NCI-H1092 treated with DMSO at 0.1 percent for 48 hours (cell line): ENCODE results near the gene ZFYVE28.

Experiments
- DNase-seq: peaks from one replicate; lab custom pipeline; 2025; lab: John Stamatoyannopoulos, UW

The ZFYVE28 gene

DNA sequence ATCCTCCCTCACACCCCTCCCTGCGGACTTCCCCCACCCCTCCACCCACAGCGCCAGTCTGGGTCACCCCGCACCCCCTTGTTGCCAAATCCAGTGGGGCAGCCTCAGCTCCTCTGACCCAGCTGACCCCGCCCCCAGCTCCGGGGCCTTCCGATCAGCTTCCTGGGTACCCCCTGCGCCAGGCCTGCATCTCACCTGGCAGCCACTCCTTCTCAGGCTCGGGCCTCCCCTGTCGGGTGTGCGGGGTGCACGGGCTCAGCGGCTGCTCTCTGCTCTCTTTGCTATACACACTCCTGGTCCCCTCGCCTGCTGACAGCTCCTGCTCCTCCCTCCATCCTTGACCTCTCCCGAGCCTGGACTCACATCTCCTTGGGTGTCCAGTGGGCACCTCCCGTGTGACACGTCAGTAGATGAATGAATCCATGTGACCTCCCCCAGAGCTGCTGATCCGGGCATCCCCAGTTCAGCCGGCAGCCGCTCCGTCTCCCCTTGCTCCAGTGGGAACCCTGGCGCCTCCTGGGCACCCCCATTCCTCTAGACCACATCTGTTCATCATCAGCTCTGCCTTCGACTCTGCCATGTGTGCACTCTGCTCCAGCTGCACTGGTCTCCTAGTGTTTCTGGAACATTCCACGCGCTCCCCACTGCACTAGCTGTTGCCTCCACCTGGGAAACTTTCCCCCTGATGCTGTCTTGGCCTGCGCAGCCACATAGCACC, 10.2 kb upstream of the ZFYVE28 start:
- DNase-seq: no peak

DNA sequence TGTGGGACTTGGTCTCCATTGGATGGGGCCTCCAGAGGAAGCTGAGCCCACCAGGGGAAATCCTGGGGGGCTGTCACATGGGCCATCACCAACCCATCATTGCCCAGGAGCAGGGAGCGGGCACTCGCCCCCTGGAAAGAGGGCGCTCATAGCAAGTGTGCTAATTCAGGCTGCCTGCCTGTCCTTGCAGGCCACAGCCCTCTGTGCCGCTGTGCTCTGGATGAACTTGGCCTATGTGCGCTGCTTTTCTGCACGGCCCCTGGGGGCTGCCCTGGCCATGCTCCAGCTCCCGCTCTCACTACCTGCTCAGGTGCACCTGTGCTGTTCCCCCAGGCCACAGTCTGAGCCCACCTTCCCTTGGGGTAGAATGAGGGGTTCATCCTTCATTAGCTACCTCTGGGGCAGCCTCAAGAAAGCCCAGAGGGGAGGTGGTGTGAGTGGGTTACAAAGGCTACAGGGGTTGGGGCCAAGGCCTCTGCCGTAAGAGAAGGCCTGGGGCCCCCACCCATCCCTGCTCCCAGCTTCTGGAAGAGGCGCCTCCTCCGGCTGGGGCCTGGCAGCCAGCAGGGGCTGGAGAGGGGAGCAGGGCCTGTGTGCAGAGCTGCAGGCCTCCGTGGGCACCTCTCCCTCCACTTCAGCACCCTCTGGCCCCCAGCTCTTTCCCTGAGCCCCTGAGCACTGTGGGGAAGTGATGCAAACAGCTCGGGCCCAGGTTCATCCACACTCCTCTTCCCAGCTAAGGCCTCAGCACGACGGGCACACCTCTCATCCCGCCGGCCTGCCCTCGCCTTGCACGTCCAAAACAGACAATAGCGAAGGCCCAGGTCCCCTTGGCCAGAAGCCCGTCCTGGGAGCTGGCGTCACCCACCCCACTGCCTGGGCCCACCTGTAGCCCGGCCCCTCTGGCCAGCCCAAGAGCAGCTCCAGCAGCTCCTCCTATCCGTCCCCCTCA, 9.2 kb upstream of the ZFYVE28 start:
- no peak for DNase-seq

DNA sequence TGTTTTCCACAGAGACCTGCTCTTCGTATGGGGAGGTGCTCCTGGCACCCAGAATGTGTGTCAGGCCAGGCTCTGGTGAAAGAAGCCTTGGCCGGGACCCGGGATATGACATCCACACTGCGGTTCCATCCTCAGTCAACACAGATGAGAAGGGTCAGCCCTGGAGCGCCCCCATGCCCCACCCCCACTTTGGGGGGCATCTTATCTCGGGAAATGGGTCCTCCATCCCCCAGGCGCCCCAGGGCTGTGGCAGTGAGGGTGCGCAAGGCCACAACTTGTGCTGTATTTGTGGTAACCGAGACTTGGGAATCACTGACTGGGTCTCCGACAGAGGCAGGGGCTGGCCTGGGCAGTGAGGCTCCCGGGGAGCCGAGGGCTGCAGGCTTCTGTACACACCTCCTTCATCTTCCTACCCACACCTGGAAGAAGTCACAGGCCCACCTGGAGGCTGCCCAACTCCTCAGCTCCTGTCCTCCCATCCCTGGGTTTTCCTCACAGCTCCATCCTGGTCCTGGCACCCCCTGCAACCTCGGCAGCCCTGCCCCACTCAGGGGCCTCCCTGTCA, 8.3 kb upstream of the ZFYVE28 start:
- DNase-seq: no peak

DNA sequence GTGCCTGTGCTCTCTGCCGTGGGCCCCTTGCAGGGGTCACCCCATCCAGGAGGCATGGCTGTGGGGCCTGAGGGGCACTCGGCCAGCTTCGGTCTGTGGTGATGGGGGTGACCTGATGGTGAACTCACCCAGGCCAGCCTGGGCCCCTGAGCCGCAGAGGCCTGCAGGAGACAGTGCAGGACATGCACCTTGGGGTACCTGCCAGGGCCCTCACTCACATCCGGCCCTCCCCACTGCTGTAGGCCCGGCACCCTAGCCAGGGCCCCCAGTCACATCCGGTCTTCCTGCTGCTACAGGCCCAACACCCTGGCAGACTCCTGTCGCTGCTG, 7.6 kb upstream of the ZFYVE28 start:
- no peak for DNase-seq

DNA sequence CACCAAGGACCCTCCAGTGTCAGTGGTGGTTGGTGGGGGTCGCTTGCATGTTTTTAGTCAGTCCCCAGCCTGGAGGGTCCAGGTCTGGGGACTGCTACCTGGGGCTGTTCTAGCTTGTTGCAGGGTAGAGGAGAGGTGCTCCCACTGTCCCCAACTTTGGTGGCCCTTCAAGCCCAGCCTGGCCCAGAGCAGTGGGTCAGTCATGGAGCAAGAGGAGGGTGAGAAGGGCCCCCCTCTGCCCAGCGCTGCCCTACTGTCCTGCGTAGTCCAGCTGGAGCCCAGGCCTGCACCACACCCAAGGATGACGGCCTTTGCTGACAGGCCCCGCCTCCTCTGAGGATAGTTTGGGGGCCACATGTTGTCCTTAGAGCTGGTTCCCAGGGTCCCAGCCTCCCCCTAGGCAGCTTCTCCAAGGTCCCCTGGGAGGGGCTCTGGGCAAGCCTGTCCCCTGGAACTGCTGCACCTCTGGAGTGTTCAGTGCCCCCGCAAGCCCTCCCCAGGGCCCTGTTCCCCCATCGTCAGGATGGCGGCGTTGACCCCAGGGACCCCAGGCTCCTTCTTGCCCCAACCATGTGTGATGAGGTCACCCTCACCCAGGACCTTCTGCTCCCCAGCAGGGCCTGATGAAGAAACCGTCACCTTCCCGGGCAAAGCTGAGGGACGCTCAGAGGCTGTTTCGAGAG, 7.1 kb upstream of the ZFYVE28 start:
- no peak for DNase-seq

DNA sequence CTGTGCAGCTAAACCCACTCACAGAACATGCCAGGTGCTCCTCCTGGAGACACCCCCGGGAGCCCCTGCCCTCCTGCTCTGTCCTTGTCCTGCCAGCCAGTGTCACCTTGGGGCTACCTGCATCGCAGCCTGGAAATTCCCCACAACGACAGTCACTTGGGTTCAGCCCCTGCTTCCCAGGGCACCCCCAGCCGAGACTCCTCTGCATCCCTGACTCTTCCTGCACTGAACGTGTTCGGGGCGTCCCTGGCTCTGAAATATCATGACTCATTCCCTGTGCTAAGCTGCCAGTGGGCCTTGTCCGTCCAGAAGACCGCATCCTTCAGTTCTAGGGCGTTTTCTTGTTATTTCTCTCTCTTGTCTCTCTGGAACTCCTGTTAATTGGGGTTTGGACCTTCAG, 6.1 kb upstream of the ZFYVE28 start:
- DNase-seq: no peak

DNA sequence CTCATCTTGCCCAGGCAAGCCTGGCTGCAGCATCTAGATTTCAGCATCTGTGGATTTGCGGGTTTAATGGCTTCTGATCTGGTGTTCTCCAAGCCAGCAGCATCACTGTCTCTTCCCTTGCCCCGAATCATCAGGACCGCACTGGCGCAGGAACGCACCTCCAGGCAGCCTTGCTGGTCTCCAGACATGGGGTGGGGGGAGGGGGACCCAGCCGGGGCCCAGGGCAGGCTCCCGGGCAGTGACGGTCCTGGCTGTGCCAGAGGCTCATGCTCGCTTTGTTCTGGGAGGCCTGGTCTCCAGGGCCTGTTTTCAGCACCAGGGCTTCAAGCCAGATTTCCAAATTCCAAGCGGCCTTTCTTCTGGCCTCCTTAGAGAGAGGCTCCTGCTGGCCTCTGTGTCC, 5.2 kb upstream of the ZFYVE28 start:
- DNase-seq: no peak

DNA sequence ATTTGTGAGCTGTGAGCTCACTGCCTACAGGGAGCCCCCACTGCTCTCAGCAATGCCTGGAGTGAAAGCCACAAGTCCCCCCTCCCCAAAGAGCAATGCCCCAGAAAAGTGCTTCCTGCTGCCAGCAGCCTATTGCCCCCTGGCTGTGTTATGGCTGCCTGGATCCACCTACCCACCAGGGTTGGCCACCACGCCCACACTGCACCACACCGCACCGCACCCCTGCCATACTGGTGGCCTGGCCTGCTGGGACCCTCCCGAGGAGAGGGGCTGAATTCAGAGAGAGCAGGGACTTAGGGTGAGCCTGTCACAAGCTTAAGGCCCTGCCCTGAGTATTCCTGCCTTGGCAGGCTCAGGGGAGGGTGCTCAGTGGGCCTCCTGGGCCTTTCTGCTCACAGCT, 4.6 kb upstream of the ZFYVE28 start:
- no peak for DNase-seq

DNA sequence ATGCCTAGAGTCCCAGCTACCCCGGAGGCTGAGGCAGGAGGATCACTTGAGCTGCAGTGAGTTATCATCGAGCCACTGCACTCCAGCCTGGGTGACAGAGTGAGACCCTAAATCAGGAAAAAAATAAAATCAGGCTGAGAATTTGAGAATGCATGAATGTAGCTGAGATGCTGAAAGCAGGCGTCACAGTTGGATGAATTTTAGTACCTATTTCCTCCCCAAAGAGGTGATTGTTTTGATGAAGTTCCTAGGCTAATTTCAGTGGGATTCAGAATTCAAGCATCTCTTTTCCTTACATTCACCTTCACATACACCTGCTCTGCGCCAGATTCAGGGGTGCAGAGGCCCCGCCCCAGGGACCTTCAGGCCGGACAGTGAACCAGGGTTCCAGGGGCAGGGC, 3.5 kb upstream of the ZFYVE28 start:
- no peak for DNase-seq

DNA sequence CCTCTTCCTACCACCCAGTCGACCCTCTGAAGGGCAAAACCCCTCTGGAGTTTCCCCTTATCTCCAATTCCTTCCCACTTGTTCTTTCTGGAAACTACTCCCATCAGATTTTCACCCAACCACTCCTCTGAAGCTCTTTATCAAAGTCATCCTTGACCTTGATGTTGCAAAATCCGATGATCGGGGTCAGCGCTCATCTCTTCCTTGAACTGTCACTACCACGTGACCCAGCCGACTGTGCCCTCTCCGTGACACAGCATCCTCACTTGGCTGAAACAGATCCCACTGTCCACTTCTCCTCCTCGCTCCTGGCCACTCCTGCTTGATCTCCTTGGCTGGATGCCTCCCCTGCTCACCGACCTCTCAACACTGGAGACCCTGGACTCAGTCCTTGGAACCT, 1.4 kb upstream of the ZFYVE28 start:
- DNase-seq: no peak

DNA sequence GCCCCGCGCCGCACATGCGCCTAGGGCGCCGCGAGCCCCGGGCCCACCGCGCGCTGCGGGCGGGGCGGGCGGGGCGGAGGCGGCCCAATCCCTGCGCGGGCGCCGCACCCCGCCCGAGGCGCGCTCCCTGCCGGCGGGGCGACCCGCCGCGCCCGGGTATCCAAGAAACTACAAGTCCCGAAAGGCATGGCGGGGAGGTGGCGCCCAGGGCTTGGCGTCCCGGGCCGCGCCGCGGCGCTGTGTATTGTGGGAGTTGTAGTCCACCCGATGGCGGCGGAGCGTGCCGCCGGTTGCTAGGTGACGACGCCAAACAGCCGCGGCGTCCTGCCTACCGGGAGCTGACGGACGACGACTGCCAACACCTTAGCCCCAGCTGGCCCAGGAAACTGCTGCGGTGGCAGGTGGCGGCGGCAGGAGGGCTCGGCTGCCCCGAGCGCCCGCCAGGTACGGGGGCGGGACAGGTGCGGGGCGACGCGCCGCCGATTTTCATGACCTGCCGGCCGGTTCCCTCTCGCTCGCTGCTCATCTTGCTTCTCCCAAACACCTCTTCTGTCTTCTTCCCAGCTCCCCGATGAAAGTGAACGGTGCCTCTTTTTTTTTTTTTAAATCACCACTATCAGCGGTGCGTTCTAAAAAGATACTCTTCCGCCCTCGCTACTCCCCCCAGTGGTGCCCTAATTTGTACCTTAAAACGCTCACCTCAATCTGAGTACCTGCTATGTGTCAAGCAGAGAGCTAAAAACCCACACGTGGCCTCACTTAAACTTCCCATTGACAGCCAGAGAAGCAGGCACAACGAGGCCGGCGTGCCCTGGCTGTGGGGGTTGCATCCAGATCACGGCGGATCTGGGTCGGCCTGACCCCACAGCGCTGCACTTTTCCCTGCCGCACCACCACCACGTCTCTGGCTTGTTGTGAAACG, 466 bp upstream of the ZFYVE28 start, which contains the start of gene CFAP99:
CFAP99 (plus strand) TSS at position 306 of the 922 bp plus-strand sequence.
- peak; percentile 90 for DNase-seq

DNA sequence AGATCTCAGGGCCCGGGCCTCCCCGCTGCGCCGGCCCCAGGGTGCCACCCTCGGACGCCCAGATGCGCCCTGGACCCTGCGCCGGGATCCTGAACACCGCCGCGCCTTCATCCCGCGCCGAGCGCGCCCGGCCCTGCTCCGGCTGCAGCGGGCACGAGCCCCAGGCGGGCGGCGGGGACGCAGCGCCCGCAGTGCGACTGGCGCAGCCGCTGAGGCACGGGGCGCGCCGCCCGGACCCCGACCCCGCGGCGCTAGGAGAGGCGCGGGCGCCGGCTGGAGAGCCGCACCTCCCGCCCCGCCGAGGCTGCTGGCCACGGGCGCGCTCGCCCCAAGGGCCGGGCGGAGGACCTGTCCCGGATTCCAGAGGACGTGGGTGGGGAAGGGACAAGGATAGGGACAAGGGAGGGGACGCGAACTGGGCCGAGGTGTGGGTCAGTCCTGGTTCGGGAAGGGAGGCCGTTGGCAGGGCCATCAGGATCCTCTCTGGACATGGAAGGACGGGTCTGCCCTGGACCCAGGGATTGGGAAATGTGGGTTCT, 1.1 kb downstream of the ZFYVE28 start:
- DNase-seq: no peak

DNA sequence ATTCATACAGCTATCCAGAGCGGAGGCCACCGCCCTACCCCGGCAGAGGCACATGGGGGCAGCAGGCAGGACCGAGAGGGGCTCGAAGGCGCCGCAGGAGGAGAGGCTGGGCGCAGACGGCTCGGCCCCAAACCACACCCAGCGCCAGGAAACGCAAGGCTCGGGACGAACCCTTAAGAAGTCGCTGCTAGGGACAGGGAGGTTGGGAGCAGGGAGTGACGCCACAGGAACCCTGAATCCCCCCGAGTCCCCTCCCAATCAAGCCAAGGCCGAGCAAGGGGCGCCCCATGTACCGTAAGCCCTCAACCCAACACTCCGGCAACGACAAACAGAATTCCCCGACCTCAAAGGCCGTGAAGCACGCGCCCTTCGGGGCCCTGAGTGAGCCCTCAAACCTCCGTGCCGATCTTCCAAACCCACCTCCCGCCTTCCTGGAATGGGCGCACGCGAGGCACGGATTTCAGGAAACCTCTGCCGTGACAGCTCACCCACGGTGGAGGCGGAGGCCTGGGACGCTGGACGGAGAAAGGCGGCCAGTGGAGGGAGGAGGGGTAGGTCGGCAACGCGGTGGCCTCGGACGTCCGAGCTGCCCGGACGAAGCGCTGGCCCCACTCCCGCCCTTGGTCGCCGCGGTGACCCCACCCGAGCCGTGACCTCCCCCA, 1.8 kb downstream of the ZFYVE28 start:
- DNase-seq: no peak

DNA sequence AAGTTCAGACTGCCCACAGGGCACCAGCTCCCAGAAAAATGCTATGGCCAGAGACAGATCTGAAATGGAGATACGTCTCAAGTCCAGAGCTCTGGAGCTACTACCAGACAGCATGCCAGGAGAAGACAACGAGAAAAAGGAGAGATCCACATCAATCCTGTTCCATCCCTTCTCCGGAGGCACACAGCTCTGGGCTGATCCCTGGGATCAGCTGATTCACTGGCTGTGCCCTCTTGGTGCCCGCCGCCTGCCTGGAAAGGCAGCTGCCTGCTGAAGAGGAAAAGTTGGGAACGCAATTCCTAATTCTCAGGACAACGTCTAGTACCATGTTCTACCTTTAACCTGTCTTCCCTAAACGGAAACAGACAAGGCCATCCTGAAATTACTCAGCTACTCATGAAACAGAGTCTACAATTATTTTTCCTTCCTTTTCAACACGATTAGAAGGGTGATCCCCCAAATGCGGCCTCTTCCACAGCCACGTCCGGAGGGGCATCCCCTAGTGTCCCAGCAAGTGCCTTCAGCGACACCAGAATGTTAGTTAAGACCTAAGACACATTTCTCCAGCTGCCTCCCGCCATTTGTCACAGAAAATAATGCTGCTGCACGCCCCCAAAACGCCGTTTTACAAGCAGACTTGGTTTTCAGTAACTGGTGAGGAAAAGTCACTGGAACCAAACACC, 2.4 kb downstream of the ZFYVE28 start:
- no peak for DNase-seq

DNA sequence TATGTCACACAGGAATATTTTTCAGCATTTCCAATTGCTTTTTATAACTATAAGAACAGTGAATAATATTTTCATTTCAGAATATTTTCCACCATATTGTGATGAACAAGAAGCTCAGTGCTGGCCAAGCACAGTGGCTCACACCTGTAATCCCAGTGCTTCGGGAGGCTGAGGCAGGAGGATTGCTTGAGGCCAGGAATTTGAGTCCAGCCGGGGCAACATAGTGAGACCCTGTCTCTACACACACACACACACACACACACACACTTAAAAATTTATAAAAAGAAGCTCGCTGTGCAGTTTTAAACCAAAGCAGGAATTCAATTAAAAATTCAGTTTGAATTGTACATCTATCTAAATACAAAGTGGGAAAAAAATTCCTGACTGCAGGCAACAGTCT, 3.2 kb downstream of the ZFYVE28 start:
- DNase-seq: no peak

DNA sequence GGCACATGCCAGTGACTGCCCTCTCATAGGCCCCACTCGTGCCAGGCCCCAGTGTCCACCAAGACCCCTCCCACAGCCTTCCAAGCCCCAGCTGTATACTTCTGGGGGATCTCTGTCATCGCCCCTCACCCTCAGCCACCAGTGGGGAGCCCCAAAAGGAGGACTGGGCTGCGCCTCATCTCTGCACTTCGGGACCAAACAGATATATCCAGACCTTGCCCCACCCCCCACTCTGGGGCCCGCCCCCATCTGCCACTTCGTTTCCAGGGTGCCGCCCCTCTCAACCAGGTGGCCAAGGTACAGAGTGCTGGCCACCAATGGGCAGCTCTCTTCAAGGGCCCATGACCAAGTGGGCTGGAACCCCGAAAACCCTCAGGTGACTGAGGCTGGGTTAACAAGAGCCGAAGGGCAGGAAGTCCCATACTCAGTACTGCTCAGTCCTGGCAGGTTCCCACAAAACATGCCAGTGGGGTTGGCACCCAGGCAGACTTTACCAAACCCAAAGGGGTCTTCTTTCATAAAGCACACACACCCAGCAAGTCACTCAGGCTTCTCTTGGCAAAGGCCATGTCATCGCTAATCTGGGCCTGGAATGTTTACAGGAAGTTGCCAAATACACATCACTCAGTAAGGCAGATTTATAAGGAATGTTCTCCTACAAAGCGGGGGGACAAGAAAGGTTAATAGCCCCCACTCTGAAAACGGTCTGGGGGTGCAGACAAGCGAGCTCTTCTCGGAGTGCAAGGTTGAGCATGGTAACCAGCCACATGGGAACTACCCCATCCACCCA, 4.4 kb downstream of the ZFYVE28 start:
- no peak for DNase-seq

DNA sequence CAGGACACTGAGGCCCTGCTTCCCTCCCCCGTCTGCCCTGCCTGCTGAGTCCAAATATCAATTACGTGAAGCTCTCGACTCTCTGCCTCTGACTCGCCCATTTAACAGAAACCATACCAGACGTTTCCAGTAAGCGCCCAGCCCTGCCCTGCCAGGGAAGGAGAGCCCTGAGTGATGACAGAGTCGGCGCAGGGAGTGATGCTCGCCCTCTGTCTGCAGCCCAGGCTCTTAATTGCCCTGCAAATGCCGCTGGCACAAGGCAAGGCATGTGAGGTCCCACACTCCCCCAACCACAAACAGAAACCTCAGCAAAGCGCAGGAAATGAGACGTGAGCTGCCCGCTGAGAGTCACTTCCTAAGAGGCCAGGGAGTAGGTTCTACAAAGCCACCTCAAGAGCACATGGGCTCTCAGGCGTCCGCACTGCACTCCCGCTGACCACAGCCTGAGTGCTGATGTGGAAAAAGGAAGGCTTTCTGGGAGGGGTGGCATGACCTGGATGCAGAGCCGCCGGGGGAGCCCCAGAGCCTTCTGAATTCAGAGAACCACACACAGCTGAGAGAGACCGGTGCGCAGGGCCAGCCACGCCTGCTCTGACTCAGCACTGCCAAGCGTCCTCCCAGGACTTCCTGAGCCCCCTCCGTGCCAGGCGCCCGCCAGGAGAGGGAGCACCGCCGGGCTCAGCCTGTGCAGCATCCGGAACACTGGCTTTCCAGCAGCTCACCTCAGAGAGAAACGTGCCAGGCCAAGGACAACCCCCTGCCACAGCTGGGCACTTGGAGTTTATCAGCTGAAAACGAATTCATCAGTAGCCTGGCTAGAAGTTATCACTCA, 5.3 kb downstream of the ZFYVE28 start:
- peak; percentile 75 for DNase-seq

DNA sequence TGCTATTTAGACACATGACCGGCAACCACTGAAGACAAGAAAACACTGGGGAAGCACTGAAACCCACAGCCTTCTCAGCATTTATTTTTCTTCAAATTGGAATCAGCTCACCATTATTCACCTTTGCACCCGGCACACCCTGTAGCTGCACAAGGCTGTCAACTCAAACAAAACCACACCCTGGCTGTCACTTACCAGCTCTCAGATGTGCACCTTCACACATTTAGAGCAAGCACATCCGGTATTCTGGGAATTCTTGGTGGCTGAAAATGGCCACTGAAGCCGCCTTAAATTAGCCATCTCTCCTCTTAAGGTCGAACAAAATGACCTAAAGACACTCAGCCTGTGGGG, 5.9 kb downstream of the ZFYVE28 start:
- DNase-seq: no peak
